NCI-H2029 (cell line): Measurements from ENCODE around the gene PKNOX2.

Experiments
- DNase-seq: peaks from one replicate; lab custom pipeline; 2025; lab: John Stamatoyannopoulos, UW

The PKNOX2 gene

DNA sequence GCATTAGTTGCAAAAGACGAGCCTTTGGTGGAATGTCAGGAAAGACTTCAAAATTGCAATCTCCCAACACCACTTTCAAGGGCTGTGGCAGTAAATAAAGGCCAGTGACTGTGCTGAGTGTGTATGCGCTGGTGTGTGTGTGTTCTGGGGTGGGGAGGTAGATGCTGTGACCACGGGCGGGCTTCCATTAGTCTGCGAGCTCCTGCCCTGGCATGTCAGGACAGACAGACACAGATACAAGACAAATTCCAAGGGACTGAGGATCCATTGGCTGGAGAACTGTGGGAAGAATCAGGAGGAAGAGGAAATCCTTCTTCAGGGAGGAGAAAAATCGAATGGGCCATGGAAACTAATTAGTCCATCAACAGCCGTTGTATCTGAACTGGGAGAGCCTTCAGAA lies 248.0 kb downstream of the PKNOX2 start:
- no peak for DNase-seq

DNA sequence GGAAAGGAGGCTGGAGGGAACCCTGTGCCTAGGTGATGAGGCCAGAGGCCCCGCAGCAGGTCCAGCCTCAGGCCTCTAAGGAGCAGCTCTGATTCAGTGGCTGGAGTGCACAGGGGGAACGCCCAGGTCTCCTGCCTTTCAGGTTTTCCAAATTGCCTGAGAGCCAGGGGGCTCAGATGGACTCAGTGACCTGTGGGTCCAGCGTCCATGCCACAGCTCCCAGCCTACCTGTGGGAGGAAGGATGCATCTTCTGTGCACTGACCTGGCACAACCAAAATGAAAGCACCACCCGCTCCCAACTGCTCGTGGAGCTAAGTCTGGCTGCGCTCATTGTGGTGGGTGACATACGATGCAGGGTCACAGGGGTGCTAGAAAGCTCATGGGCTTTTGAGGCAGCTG lies 248.7 kb downstream of the PKNOX2 start:
- no peak for DNase-seq

DNA sequence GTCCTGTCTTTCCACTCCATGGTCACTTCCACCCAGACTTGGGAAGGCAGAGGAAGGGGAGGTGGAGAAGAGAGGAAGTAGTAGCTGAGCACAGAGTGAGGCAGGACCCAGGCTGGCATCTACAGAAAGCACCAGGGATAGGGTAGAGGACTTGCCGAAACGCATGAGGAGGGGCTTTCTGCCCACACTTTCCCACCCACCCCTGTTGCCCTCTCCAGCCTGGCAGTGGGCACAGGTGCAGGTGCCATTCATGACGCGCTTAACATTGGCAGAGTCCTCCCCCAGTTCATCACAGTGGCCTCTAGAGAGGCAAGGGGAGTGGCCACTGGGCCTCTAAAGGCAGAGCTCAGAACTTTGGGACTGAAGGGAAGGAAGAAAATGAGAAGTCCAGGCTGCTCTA lies 249.6 kb downstream of the PKNOX2 start:
- DNase-seq = no peak

DNA sequence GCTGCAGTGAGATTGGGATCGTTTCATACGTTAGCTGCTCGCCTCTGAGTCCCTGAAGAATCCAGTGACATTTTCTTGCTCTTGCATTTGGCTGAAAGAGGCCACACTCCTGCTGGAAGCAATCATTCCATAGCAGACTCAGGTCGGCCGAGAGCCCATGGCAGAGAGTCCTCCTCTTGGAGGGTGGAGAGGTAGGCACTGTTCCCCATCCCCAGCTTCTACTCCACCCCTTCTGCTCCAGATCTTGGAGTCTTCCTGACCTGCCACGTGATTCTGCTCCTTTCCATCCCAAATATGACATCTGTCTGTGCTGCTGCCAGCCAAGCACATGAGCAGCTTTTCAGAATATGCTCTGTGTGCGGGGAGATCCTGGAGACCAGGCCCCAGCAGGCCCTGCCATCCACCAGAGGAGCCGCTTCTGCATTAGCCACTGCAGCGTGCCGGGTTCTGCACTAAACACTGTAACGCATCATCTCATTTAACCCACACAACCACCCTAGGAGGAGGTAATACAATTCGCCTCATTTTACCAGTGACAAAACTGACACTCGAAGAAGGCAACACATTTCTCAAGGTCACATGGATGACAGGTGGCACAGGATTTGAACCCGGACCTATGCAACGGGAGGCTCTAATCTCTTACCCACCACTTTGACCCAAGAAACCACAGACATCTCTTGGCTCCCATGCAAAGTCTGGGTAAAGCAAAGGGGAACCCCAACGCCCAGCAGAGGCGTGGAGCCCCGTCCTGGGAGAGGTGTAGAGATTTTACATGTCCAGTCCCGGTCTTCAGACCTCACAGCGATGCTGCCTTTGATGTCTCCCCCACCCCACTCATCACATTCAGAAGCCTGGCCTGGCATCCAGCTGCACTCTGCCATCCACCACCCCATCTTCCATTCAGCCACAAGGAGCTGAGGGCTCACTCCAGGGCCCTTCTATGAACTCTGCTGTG lies 252.7 kb downstream of the PKNOX2 start:
- DNase-seq = no peak

- DNase-seq = no peak
These were observed 253.8 kb downstream of the PKNOX2 start for GRCh38 chr11:125418396-125418795.

GRCh38 chr11:125422681-125423080 lies 258.1 kb downstream of the PKNOX2 start:
- no peak for DNase-seq

DNA sequence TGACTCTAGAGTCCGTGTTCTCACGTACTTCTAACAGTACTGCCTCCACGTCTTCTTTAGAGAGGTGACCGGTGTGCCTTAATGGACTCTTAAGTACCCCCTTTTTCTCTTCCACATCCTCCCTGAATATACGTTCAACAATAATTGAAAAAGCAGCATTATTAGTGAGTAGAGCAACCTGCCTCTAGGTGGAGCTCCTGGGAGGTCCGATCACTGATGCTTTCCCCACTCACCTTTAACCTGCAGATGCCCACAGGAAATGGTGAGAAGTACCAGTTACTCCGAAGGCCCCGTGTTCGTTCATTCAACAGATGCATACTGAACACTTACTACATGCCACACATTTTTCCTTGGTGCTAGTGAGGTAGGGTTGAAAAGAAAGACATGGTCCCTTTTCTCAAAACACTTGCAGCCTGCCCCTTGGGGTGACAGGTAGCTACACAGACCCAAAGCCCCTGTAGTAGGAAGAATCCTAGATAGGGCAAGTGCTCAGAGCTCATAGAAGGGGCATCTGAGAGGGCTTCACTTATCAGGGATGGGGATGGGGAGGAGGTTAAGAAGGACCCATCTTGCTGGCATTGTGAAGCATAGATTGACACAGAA lies 258.8 kb downstream of the PKNOX2 start:
- no peak for DNase-seq

DNA sequence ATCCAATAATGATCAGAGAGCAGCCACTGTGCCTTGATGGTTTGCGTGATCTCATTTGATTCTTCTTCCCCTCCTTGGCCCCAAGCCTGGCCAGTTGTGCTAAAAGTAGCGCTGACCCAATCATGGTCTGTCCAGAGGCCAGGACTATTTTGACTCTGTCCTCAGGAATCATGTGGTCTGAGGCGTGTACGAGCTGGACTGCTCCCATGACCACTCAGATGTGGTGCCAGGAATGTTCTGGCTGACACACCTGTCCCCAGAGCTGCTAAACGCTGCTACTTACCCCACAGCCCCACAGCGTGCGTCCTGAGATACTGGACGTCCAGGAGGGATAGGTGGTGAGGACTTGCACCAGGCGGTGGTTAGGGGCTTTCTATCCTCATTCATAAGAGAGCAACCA lies 261.1 kb downstream of the PKNOX2 start:
- no peak for DNase-seq

GRCh38 chr11:125426818-125427528 lies 262.4 kb downstream of the PKNOX2 start:
- DNase-seq = no peak

- no peak for DNase-seq
These were observed 264.1 kb downstream of the PKNOX2 start for GRCh38 chr11:125428486-125429173.

DNA sequence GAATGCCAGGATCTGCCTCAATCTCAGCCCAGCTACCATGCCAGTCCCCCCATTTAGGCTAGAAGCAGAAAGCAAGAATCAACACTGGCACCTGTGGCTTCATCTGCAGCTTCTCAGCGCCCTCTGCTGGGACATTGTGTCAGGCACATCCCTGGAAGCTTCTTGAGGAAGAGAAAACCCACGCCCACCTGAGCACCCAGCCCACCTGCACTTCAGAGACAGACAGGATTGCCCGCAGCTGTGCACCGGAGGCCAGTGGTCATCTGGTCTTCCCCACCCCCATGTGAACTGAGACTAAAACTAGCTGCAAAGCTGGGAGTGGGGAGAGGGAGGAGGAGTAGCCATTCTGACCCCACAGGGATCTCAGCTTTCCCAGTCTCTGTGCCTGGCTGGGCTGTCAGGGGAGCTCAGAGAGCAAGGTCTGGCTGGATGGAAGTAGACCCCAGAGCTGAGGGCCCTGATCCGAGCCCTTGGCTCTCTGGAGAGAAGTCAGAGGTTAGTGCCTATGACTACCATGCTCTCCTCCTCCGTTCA lies 264.7 kb downstream of the PKNOX2 start:
- DNase-seq = no peak

DNA sequence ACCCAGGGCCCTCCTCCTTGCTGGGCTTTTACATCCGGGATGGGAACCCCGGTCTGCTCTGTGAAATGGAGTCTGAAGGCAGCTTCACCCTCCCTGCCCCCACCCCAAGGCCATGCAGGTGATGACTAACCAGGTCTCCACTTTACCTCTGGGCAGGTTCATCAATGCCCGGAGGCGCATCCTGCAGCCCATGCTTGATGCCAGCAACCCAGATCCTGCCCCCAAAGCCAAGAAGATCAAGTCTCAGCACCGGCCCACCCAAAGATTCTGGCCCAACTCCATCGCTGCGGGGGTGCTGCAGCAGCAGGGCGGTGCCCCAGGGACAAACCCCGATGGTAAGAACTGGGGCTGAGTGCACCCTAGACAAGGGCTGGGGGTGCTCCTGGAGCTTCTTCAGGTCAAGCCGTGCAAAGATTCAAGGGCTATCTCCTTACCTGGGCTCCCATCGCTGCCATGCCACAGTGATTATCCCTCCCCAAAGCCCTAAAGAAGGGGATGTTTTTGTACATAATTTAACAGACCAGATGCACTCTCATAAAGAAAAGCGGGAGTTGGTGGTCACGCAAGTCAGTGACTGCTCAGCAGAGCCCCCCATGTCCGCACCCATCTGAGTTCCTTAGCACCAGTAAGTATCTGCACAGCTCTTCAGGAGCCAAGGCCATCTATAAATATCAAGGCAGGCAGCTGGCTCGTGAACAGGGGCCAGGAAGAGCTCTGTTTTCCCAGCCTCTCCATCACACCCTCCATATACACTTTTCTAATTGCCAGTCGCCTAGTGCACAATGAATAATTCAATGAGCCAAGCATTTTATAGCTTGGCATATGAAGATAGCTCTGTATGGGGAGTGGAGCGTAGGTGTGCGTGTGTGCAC lies 265.5 kb downstream of the PKNOX2 start:
- DNase-seq = no peak

- no peak for DNase-seq
These were observed 266.5 kb downstream of the PKNOX2 start for GRCh38 chr11:125431009-125431408.

- no peak for DNase-seq
These were observed 266.9 kb downstream of the PKNOX2 start for GRCh38 chr11:125431481-125431880.

DNA sequence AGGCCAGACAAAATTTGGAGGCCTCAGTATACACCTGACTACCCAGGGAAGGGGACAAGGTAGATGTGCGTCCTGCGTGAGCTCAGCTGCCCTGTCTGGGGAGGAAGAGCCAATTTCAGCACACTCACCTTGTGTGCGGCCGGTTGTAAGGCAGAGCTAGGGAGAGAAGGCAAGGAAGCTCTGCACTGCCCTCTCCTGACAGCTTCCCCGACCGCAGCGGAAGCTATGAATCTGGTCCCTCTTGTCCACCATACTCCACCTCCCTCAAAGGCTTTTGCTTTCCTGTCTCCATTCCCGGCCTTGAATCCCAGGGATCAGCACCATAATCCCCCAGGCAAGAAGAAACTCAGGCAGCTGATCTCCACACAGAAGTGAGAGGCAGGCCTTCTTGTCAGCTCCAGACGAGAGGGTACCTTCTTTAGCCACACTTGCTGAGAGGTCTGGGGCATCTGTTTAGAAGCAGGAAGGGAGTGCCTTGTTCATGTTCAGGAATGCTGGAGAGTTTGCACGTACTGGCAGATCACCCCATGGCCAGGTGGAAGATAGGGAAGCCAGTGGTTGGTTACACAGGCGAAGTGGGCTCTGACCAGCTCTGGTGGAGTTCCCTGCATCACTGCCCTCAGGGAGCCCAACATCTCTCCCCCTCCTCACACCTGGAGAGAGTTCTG lies 269.0 kb downstream of the PKNOX2 start:
- DNase-seq = no peak

- no peak for DNase-seq
These were observed 271.1 kb downstream of the PKNOX2 start for GRCh38 chr11:125435461-125436238.

DNA sequence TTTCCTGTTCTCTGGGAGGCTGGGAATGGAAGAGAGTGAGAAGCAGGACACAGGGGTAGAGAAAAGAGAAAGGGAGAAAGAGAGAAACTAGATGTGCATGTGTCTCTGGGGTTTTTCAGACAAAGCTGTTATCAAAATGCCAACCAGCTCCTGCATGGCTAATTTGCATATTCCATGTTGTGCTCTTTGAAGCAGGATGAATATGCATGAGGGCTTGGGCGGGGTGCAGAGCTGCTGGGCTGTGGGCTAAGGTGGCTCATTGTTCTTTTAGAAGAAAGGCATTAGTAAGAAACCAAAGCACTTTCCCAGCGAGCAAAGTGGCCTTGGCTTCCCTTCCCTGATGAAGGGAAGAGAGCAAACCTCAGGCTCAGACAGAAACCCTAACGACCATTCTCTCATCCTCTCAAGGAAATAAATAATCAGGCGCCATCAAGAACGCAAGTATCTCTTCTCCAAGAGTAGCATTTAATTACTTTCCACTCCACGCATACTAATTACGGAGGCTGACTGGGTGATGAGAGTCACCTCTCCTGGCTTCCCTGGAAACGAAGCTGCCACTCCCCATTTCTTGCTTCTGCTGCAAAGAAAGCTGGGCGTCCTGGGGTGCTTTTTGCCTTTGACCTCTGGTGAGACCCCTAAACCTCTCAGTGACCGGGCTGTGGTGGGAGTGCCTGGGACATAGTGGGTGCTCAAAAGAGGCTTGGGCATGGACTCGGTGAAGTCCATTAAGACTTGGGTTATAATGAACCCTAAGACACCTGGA lies 277.3 kb downstream of the PKNOX2 start:
- DNase-seq = no peak

GRCh38 chr11:125442946-125443345 lies 278.4 kb downstream of the PKNOX2 start:
- no peak for DNase-seq

DNA sequence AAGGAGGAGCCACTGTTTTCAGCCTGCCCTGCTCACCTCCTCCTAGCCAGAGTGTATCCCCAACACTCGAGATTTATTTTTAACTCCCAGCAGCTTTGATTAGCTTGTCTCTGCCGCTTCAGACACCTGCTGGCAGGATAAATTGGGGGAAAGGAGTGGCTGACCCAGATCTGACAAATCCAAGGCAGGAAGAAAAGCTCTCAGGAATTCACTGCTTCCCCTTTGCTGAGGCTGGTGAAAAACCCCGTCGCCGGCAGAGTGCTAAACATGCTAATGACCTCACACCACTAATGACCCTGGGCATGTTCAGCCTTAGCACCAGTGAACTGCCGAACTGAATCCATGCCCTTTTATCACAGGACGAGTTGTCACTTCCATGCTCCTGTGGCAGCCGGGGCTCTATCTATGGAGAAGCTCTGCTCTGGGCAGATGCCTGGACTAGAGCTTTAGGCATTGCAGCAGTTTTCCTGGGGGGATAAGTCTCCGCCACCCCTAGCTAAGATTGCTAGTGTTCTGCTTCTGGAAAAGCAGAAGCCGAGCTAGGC lies 279.3 kb downstream of the PKNOX2 start:
- DNase-seq = no peak
